HepG2 (cell line): ENCODE results near the gene PPIP5K2. TPM values are rescaled to one million over a fixed set of nuclear protein-coding genes. Genes with fewer than 3 reads are reported as not detected.

Source experiments
- FOXJ3 ChIP-seq: sonication (generic); formaldehyde crosslinking; IDR thresholded peaks from 2 replicates; pipeline ENCODE4 v1.4.0; 2020; ENCODE audit warnings: missing genetic modification reagents, mild to moderate bottlenecking, borderline replicate concordance
- KDM1A ChIP-seq: IDR thresholded peaks from 2 replicates; pipeline ENCODE4 v1.6.1; 2016; ENCODE audit warnings: missing compliant biosample characterization
- MAFK ChIP-seq, 2 experiments: IDR thresholded peaks in 1 of 2; conservative IDR thresholded peaks in 1 of 2; 2 replicates each; pipeline ENCODE4 v1.6.1; 2011; ENCODE audit warnings: improper control_type of control experiment in 2 of 2, low read length in 2 of 2
- NFKBIZ ChIP-seq: IDR thresholded peaks from 2 replicates; pipeline ENCODE4 v1.6.1; 2018; ENCODE audit warnings: missing genetic modification reagents, missing compliant biosample characterization
- TBX2 ChIP-seq: sonication (generic); formaldehyde crosslinking; IDR thresholded peaks from 2 replicates; pipeline ENCODE4 v1.5.0; 2020; ENCODE audit warnings: missing genetic modification reagents, mild to moderate bottlenecking, borderline replicate concordance
- TMF1 ChIP-seq: sonication (generic); formaldehyde crosslinking; IDR thresholded peaks from 2 replicates; pipeline ENCODE4 v1.8.1; 2022; ENCODE audit warnings: low read depth, missing genetic modification reagents
- ZNF367 ChIP-seq: sonication (generic); formaldehyde crosslinking; IDR thresholded peaks from 2 replicates; pipeline ENCODE4 v1.4.0; 2020; ENCODE audit warnings: missing genetic modification reagents, borderline replicate concordance
- polyA plus RNA-seq, 8 experiments: library from polyadenylated mRNA; depleted of rRNA in 3 of 8; stranded (reverse) in 7 of 8; unstranded in 1 of 8; fragments of >200 nt; fragmentation: Illumina TruSeq in 4 of 8; extraction: Trizol in 4 of 8; gene quantifications; 2 replicates each; pipeline versions ENCODE4 v1.2.1 to v1.2.3, GENCODE V29; 2011 to 2016; ENCODE audit warnings: low read depth in 4 of 8, missing spikeins in 1 of 8, mixed read lengths in 1 of 8; ENCODE audit not compliant: insufficient read depth in 1 of 8
- total RNA-seq, 5 experiments: library from RNA; depleted of rRNA; stranded (reverse); fragments of >200 nt; fragmentation: Illumina TruSeq; extraction: Trizol; gene quantifications; 2 replicates each; pipeline ENCODE4 v1.2.3, GENCODE V29; 2016; ENCODE audit warnings: low read depth in 1 of 5
- TF ChIP-seq, protein P1 (sequence below): sonication (generic); formaldehyde crosslinking; IDR thresholded peaks from 2 replicates; pipeline ENCODE4 v1.5.1; 2020; ENCODE audit warnings: mild to moderate bottlenecking, missing genetic modification reagents
- TF ChIP-seq, protein P2 (sequence below): sonication (generic); formaldehyde crosslinking; IDR thresholded peaks from 2 replicates; pipeline ENCODE4 v1.4.0; 2020; ENCODE audit warnings: missing genetic modification reagents, mild to moderate bottlenecking, borderline replicate concordance
- TF ChIP-seq, protein P3 (sequence below): sonication (generic); formaldehyde crosslinking; IDR thresholded peaks from 2 replicates; pipeline ENCODE4 v1.8.0; 2022; ENCODE audit warnings: missing genetic modification reagents, mild to moderate bottlenecking, borderline replicate concordance
- TF ChIP-seq, protein P4 (sequence below): sonication (generic); formaldehyde crosslinking; IDR thresholded peaks from one replicate; pipeline ENCODE4 v1.5.1; 2020; ENCODE audit warnings: mild to moderate bottlenecking, missing genetic modification reagents; ENCODE audit errors: not compliant biosample characterization

The PPIP5K2 gene
- total and polyA plus RNA-seq, 2 of the 13 experiments (the other 11 are each of a cell fraction or from before 2014, with no cell fraction given), result 19.7 to 45.6 TPM

DNA sequence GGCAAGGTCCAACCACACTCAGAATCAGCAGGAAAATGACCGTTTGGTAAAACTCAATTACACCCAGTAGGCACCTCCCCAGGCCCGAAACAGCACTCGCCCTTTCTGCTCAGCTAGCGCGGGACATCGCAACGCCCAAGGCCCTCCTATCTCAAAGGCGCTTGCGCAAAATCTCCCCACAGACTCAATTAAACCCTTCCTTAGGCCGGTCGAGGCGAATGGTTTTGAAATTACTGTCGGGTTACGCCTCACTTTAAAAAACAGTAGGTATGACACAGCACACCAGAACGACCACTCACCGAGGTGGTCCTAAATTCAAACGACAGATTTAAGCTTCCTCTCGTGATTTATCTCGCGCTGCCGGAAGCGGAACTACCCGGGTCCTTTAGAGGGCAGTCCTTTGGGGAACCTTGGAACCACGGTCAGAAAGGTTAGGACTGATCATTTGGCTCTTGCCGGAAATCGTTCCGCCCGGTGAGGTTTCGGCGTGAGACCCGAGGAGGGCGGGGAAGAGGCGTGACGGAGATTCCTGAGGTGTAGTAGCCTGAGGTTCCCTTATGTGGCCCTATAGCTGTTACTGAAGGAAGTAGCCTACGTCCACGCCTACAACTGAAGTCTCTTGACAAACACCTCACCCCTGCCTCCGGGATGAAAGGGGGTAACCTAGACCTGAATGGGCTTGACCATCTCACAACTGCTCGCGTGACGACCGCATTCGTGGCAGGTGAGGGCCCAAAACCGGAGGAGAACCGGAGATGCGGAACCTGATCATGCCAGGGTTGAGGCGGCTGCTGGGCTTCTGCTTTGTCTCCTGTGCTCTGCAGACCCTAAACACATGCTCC, at the start of gene PPIP5K2, which contains the start of gene GIN1 (continued):
- TF ChIP-seq, protein P1, sequence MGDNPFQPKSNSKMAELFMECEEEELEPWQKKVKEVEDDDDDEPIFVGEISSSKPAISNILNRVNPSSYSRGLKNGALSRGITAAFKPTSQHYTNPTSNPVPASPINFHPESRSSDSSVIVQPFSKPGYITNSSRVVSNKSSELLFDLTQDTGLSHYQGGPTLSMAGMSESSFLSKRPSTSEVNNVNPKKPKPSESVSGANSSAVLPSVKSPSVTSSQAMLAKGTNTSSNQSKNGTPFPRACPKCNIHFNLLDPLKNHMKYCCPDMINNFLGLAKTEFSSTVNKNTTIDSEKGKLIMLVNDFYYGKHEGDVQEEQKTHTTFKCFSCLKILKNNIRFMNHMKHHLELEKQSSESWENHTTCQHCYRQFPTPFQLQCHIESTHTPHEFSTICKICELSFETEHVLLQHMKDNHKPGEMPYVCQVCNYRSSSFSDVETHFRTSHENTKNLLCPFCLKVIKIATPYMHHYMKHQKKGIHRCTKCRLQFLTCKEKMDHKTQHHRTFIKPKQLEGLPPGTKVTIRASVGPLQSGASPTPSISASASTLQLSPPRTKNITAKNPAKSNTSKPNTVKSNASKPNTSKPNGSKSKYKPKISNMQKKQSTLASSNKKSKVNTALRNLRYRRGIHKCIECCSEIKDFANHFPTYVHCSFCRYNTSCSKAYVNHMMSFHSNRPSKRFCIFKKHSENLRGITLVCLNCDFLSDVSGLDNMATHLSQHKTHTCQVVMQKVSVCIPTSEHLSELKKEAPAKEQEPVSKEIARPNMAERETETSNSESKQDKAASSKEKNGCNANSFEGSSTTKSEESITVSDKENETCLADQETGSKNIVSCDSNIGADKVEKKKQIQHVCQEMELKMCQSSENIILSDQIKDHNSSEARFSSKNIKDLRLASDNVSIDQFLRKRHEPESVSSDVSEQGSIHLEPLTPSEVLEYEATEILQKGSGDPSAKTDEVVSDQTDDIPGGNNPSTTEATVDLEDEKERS (CRISPR knock-in tag), result peak; percentile 77; the same call in 1 of the 2 replicates
- TF ChIP-seq TBX2 (CRISPR knock-in tag), result peak; percentile 32; the same call in 1 of the 2 replicates
- TF ChIP-seq, protein P2, sequence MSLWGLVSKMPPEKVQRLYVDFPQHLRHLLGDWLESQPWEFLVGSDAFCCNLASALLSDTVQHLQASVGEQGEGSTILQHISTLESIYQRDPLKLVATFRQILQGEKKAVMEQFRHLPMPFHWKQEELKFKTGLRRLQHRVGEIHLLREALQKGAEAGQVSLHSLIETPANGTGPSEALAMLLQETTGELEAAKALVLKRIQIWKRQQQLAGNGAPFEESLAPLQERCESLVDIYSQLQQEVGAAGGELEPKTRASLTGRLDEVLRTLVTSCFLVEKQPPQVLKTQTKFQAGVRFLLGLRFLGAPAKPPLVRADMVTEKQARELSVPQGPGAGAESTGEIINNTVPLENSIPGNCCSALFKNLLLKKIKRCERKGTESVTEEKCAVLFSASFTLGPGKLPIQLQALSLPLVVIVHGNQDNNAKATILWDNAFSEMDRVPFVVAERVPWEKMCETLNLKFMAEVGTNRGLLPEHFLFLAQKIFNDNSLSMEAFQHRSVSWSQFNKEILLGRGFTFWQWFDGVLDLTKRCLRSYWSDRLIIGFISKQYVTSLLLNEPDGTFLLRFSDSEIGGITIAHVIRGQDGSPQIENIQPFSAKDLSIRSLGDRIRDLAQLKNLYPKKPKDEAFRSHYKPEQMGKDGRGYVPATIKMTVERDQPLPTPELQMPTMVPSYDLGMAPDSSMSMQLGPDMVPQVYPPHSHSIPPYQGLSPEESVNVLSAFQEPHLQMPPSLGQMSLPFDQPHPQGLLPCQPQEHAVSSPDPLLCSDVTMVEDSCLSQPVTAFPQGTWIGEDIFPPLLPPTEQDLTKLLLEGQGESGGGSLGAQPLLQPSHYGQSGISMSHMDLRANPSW (CRISPR knock-in tag), result no peak; the same call in 1 of the 2 replicates
- no peak for TF ChIP-seq ZNF367 (CRISPR knock-in tag)
- peak; percentile 73; the same call in 1 of the 2 replicates for TF ChIP-seq FOXJ3 (CRISPR knock-in tag)
- TF ChIP-seq MAFK (conservative IDR thresholded peaks at IDR 0.05 in 1 of 2, IDR thresholded peaks at IDR 0.05 in 1 of 2; ENCODE audit: low read length in 2 of 2), result 0 out of 4 replicates have a peak, but pooled peaks of 1 of the 2 experiments have one; percentile 3
- TF ChIP-seq, protein P3, sequence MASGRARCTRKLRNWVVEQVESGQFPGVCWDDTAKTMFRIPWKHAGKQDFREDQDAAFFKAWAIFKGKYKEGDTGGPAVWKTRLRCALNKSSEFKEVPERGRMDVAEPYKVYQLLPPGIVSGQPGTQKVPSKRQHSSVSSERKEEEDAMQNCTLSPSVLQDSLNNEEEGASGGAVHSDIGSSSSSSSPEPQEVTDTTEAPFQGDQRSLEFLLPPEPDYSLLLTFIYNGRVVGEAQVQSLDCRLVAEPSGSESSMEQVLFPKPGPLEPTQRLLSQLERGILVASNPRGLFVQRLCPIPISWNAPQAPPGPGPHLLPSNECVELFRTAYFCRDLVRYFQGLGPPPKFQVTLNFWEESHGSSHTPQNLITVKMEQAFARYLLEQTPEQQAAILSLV (CRISPR knock-in tag), result peak; percentile 60; the same call in 1 of the 2 replicates
- TF ChIP-seq KDM1A (CRISPR knock-in tag), result no peak
- TF ChIP-seq NFKBIZ (CRISPR knock-in tag), result no peak; the same call in none of the 2 replicates
- TF ChIP-seq TMF1, result no peak
- TF ChIP-seq, protein P4, sequence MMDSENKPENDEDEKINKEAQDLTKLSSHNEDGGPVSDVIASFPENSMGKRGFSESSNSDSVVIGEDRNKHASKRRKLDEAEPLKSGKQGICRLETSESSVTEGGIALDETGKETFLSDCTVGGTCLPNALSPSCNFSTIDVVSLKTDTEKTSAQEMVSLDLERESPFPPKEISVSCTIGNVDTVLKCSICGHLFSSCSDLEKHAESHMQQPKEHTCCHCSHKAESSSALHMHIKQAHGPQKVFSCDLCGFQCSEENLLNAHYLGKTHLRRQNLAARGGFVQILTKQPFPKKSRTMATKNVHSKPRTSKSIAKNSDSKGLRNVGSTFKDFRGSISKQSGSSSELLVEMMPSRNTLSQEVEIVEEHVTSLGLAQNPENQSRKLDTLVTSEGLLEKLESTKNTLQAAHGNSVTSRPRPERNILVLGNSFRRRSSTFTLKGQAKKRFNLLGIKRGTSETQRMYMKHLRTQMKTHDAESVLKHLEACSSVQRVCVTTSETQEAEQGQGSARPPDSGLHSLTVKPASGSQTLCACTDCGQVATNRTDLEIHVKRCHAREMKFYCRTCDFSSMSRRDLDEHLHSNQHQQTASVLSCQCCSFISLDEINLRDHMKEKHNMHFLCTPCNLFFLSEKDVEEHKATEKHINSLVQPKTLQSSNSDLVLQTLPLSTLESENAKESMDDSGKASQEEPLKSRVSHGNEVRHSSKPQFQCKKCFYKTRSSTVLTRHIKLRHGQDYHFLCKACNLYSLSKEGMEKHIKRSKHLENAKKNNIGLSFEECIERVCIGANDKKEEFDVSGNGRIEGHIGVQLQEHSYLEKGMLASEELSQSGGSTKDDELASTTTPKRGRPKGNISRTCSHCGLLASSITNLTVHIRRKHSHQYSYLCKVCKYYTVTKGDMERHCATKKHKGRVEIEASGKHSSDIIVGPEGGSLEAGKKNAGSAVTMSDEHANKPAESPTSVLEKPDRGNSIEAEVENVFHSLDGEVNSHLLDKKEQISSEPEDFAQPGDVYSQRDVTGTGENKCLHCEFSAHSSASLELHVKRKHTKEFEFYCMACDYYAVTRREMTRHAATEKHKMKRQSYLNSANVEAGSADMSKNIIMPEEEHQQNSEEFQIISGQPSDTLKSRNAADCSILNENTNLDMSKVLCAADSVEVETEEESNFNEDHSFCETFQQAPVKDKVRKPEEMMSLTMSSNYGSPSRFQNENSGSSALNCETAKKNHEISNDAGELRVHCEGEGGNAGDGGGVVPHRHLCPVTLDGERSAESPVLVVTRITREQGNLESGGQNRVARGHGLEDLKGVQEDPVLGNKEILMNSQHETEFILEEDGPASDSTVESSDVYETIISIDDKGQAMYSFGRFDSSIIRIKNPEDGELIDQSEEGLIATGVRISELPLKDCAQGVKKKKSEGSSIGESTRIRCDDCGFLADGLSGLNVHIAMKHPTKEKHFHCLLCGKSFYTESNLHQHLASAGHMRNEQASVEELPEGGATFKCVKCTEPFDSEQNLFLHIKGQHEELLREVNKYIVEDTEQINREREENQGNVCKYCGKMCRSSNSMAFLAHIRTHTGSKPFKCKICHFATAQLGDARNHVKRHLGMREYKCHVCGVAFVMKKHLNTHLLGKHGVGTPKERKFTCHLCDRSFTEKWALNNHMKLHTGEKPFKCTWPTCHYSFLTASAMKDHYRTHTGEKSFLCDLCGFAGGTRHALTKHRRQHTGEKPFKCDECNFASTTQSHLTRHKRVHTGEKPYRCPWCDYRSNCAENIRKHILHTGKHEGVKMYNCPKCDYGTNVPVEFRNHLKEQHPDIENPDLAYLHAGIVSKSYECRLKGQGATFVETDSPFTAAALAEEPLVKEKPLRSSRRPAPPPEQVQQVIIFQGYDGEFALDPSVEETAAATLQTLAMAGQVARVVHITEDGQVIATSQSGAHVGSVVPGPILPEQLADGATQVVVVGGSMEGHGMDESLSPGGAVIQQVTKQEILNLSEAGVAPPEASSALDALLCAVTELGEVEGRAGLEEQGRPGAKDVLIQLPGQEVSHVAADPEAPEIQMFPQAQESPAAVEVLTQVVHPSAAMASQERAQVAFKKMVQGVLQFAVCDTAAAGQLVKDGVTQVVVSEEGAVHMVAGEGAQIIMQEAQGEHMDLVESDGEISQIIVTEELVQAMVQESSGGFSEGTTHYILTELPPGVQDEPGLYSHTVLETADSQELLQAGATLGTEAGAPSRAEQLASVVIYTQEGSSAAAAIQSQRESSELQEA (CRISPR knock-in tag), result no peak
